Fibroblast of pulmonary artery (primary cell): Measurements from ENCODE around the gene ARFGAP3.

Experiments used
- DNase-seq: peaks from one replicate; pipeline ENCODE4 v3.0.0-alpha.2; 2010; ENCODE audit warnings: low read depth
- H3K4me3 ChIP-seq: replicated peaks from 2 replicates; pipeline ENCODE4 v1.5.1; 2011; ENCODE audit warnings: low read depth, mild to moderate bottlenecking, control low read depth, low read length, moderate library complexity
- CTCF ChIP-seq: IDR thresholded peaks from 2 replicates; pipeline ENCODE4 v1.5.1; 2011; ENCODE audit warnings: mild to moderate bottlenecking, control low read depth, low read length, inconsistent platforms; ENCODE audit errors: missing control alignments

Gene ARFGAP3

DNA sequence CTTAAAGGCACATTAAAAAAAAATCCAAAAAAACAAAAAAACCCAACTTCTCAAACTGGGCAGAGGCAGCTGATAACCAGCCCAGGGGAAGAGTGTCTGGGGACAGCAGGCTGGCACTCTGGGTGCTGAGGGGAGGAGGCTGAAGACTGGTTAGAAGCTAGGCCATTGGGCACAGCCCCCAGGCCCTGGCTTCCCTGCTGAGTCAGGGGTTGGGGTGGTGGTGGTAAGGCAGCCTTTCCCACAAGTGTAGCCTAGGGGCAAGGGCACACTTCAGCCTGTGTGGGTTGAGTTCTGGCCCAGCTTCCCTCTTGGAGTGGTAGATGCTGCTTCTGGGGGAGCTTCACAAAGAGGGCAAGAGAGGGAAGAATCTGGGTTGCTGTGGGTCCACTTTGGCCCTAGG lies 16.3 kb upstream of the ARFGAP3 start:
- DNase-seq = no peak
- no peak for TF ChIP-seq CTCF
- H3K4me3 ChIP-seq = no peak overlapping the region

DNA sequence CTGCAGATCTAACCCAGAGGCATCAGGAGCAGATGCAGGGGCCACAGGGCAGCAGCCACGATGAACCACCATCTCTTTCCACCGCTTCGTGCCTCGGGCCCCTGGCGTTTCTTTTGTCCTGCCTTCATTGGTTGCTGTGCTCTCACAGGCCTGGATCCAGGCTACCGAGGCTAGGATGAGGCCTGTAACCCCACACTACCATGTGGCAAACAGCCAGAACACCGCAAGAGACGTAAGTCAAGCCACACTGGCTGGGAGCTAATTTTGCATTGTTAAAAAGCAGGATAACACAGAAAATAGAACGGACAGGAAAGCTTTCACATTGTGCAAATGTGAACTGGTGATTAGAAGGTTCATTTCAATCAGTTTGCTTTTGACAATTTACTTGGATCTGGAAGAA lies 15.7 kb upstream of the ARFGAP3 start:
- no peak overlapping the region for H3K4me3 ChIP-seq
- TF ChIP-seq CTCF = no peak
- no peak for DNase-seq

DNA sequence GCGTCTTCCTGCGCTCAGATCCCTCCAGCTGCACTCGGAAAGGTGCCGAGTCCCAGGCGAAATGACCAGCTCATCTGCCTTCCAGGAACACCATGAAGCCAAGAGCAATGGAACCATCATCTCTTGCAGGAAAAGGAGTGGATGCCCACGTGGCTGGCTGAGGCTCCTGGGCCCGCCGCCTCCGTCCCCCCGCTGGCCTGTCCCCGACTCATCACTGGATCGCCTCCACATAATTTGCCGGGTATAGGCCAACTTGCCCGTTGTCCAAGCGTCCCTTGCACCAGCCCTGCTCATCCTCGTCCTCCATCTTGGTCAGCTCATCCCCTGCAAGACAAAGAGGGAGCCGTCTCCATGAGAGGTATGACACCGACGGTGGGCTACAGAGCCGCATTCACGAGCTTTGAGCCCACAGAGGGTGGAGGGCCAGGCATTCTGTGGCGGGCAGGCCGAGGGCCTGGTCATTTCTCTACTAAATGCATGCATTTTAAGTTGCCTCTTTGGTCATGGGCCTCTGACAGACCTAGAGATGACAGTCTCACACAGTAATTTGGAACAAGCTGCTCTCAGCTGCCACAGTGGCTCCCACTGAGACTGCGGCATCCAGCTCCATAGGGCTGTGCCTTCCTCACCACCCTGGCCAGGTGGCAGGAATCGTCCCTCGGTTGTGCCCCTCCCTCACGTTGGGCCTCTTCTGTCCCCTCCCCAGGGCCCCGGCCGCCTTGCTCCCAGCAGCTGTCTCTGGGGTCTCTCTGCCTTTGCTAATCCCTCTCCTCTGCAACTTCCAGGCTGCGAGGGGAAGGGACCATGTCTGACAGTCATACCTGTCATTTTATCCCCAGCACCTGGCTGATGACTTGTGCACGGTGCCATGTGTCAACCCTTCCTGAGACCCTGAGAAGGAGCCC lies 14.3 kb upstream of the ARFGAP3 start:
- DNase-seq = no peak
- no peak overlapping the region for H3K4me3 ChIP-seq

GRCh38 chr22:42869888-42870480 lies 12.9 kb upstream of the ARFGAP3 start:
- TF ChIP-seq CTCF = no peak
- no peak overlapping the region for H3K4me3 ChIP-seq
- no peak for DNase-seq

More for the DNA sequence above, 14.3 kb upstream of the ARFGAP3 start:
- TF ChIP-seq CTCF = no peak

- TF ChIP-seq CTCF = no peak
- no peak for DNase-seq
- no peak overlapping the region for H3K4me3 ChIP-seq
Observed at GRCh38 chr22:42869463-42869862, 12.4 kb upstream of the ARFGAP3 start.

- TF ChIP-seq CTCF = no peak
- DNase-seq = no peak
- no peak overlapping the region for H3K4me3 ChIP-seq
Observed at GRCh38 chr22:42868751-42869251, 11.7 kb upstream of the ARFGAP3 start.
